HepG2 (cell line): ENCODE data around the gene ETV5. TPM values are rescaled to one million over a fixed set of nuclear protein-coding genes. Genes with fewer than 3 reads are reported as not detected.

Experiments used
- ATRX ChIP-seq: sonication (generic); formaldehyde crosslinking; IDR thresholded peaks from 2 replicates; pipeline ENCODE4 v1.4.0; 2020; ENCODE audit warnings: missing genetic modification reagents, borderline replicate concordance
- JDP2 ChIP-seq: sonication (generic); formaldehyde crosslinking; IDR thresholded peaks from 2 replicates; pipeline ENCODE4 v1.8.1; 2022; ENCODE audit warnings: missing genetic modification reagents, borderline replicate concordance
- JUN ChIP-seq: sonication (generic); formaldehyde crosslinking; IDR thresholded peaks from 2 replicates; pipeline ENCODE4 v1.4.0; 2020; ENCODE audit warnings: mild to moderate bottlenecking, missing genetic modification reagents
- NFE2L2 ChIP-seq: fragments of 150-350 bp; IDR thresholded peaks from 2 replicates; pipeline ENCODE4 v1.6.1; 2014; ENCODE audit warnings: low read length
- ONECUT2 ChIP-seq: sonication (generic); formaldehyde crosslinking; IDR thresholded peaks from 2 replicates; pipeline ENCODE4 v1.4.0; 2020; ENCODE audit warnings: missing genetic modification reagents
- SUZ12 ChIP-seq: fragments of 150-350 bp; IDR thresholded peaks from 2 replicates; pipeline ENCODE4 v1.6.1; 2014; ENCODE audit warnings: low read depth, low read length
- TSC22D2 ChIP-seq: sonication (generic); formaldehyde crosslinking; IDR thresholded peaks from 2 replicates; pipeline ENCODE4 v1.5.1; 2020; ENCODE audit warnings: missing genetic modification reagents, mild to moderate bottlenecking, borderline replicate concordance
- ZBTB7A ChIP-seq: sonication (generic); formaldehyde crosslinking; IDR thresholded peaks from 2 replicates; pipeline ENCODE4 v1.8.0; 2022; ENCODE audit warnings: mild to moderate bottlenecking, missing genetic modification reagents
- ZNF12 ChIP-seq: sonication (generic); formaldehyde crosslinking; IDR thresholded peaks from 2 replicates; pipeline ENCODE4 v1.5.0; 2020; ENCODE audit warnings: missing genetic modification reagents
- ZNF121 ChIP-seq: sonication (generic); formaldehyde crosslinking; IDR thresholded peaks from 2 replicates; pipeline ENCODE4 v1.5.0; 2020; ENCODE audit warnings: mild to moderate bottlenecking, missing genetic modification reagents
- ZNF432 ChIP-seq: sonication (generic); formaldehyde crosslinking; IDR thresholded peaks from 2 replicates; pipeline ENCODE4 v1.5.0; 2020; ENCODE audit warnings: missing genetic modification reagents, mild to moderate bottlenecking, borderline replicate concordance
- ZNF546 ChIP-seq: sonication (generic); formaldehyde crosslinking; conservative IDR thresholded peaks from 2 replicates; pipeline ENCODE4 v1.8.1; 2023; ENCODE audit warnings: mild to moderate bottlenecking, missing genetic modification reagents
- ZNF619 ChIP-seq: sonication (generic); formaldehyde crosslinking; IDR thresholded peaks from 2 replicates; pipeline ENCODE4 v1.4.0; 2020; ENCODE audit warnings: mild to moderate bottlenecking, missing genetic modification reagents
- polyA plus RNA-seq, 8 experiments: library from polyadenylated mRNA; depleted of rRNA in 3 of 8; stranded (reverse) in 7 of 8; unstranded in 1 of 8; fragments of >200 nt; fragmentation: Illumina TruSeq in 4 of 8; extraction: Trizol in 4 of 8; gene quantifications; 2 replicates each; pipeline versions ENCODE4 v1.2.1 to v1.2.3, GENCODE V29; 2011 to 2016; ENCODE audit warnings: low read depth in 4 of 8, missing spikeins in 1 of 8, mixed read lengths in 1 of 8; ENCODE audit not compliant: insufficient read depth in 1 of 8
- total RNA-seq, 5 experiments: library from RNA; depleted of rRNA; stranded (reverse); fragments of >200 nt; fragmentation: Illumina TruSeq; extraction: Trizol; gene quantifications; 2 replicates each; pipeline ENCODE4 v1.2.3, GENCODE V29; 2016; ENCODE audit warnings: low read depth in 1 of 5
- TF ChIP-seq, protein P1 (sequence below): sonication (generic); formaldehyde crosslinking; IDR thresholded peaks from 2 replicates; pipeline ENCODE4 v1.9.0; 2022; ENCODE audit warnings: low read depth, missing genetic modification reagents
- TF ChIP-seq, protein P2 (sequence below): sonication (generic); formaldehyde crosslinking; IDR thresholded peaks from 2 replicates; pipeline ENCODE4 v1.4.0; 2020; ENCODE audit warnings: missing genetic modification reagents
- TF ChIP-seq, protein P3 (sequence below): sonication (generic); formaldehyde crosslinking; IDR thresholded peaks from 2 replicates; pipeline ENCODE4 v1.5.0; 2020; ENCODE audit warnings: mild to moderate bottlenecking, missing genetic modification reagents
- TF ChIP-seq, protein P4 (sequence below): sonication (generic); formaldehyde crosslinking; IDR thresholded peaks from 2 replicates; pipeline ENCODE4 v1.5.1; 2020; ENCODE audit warnings: mild to moderate bottlenecking, missing genetic modification reagents

Gene ETV5
- total and polyA plus RNA-seq, 2 of the 13 experiments (the other 11 are each of a cell fraction or from before 2014, with no cell fraction given), result 52.9 to 57.2 TPM

DNA sequence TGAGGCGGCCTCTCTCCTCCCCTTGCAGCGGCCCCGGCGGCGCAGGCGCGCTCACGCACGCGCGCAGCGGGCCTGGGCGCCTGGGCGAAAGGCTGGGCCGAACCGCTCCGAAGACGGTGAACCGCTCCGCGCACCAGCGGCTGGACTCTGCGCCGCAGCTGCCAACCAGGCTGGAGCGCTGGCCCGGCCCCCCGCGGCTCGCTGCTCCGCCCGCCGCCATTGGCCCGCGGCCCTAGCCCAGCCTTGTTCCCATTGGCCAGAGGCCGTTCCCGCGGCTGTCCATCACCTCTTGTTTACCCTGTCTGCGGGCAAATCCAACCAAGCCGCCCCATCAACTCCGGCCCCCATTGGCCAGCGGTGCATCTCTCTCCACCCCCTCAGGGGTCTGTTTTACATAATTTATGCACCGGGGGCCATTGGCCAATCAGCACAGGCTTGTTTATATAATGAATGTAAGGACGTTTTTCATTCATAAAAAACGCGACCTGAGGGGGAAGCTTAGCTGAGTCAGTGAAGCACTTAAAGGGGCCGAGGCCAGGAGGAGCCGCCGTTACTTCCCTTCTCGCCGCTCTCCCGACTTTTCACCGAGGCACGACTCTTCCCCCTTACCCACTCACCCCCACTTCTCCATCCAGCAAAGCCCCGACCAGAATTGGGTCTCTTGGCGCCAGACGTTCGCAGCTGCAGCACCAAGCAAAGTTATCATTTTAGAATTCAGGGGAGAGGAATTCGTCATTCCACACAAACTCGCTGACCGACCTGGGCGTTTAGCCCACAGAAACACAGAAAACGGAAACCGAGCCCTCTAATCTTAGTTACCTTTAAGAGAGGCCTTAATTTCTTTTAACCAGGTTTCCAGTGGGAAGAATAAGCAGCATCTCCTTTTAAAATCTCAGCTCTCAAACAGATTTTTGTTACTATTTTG is at the start of gene ETV5 (continued):
- TF ChIP-seq, protein P1, sequence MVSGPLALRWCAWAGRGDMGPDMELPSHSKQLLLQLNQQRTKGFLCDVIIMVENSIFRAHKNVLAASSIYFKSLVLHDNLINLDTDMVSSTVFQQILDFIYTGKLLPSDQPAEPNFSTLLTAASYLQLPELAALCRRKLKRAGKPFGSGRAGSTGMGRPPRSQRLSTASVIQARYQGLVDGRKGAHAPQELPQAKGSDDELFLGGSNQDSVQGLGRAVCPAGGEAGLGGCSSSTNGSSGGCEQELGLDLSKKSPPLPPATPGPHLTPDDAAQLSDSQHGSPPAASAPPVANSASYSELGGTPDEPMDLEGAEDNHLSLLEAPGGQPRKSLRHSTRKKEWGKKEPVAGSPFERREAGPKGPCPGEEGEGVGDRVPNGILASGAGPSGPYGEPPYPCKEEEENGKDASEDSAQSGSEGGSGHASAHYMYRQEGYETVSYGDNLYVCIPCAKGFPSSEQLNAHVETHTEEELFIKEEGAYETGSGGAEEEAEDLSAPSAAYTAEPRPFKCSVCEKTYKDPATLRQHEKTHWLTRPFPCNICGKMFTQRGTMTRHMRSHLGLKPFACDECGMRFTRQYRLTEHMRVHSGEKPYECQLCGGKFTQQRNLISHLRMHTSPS (CRISPR knock-in tag), result no peak
- TF ChIP-seq SUZ12 (no peak), ATRX (no peak), ZNF12 (CRISPR knock-in tag) (0 out of 2 replicates have a peak, but pooled peaks have one; percentile 22), ZNF432 (CRISPR knock-in tag) (no peak), ZNF546 (CRISPR knock-in tag) (no peak), ONECUT2 (CRISPR knock-in tag) (no peak), TSC22D2 (CRISPR knock-in tag) (no peak), JUN (CRISPR knock-in tag) (0 out of 2 replicates have a peak, but pooled peaks have one; percentile 21), ZNF121 (CRISPR knock-in tag) (no peak), ZBTB7A (CRISPR knock-in tag) (peak; percentile 42; the same call in 1 of the 2 replicates), NFE2L2 (peak; percentile 33; the same call in 1 of the 2 replicates), JDP2 (CRISPR knock-in tag) (no peak), ZNF619 (no peak)
- TF ChIP-seq, protein P2, sequence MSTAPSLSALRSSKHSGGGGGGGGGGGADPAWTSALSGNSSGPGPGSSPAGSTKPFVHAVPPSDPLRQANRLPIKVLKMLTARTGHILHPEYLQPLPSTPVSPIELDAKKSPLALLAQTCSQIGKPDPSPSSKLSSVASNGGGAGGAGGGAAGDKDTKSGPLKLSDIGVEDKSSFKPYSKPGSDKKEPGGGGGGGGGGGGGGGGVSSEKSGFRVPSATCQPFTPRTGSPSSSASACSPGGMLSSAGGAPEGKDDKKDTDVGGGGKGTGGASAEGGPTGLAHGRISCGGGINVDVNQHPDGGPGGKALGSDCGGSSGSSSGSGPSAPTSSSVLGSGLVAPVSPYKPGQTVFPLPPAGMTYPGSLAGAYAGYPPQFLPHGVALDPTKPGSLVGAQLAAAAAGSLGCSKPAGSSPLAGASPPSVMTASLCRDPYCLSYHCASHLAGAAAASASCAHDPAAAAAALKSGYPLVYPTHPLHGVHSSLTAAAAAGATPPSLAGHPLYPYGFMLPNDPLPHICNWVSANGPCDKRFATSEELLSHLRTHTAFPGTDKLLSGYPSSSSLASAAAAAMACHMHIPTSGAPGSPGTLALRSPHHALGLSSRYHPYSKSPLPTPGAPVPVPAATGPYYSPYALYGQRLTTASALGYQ (CRISPR knock-in tag), result peak; percentile 34; the same call in 1 of the 2 replicates
- TF ChIP-seq, protein P3, sequence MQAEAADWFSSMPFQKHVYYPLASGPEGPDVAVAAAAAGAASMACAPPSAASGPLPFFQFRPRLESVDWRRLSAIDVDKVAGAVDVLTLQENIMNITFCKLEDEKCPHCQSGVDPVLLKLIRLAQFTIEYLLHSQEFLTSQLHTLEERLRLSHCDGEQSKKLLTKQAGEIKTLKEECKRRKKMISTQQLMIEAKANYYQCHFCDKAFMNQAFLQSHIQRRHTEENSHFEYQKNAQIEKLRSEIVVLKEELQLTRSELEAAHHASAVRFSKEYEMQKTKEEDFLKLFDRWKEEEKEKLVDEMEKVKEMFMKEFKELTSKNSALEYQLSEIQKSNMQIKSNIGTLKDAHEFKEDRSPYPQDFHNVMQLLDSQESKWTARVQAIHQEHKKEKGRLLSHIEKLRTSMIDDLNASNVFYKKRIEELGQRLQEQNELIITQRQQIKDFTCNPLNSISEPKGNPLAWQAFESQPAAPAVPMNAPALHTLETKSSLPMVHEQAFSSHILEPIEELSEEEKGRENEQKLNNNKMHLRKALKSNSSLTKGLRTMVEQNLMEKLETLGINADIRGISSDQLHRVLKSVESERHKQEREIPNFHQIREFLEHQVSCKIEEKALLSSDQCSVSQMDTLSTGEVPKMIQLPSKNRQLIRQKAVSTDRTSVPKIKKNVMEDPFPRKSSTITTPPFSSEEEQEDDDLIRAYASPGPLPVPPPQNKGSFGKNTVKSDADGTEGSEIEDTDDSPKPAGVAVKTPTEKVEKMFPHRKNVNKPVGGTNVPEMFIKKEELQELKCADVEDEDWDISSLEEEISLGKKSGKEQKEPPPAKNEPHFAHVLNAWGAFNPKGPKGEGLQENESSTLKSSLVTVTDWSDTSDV (CRISPR knock-in tag), result no peak
- TF ChIP-seq, protein P4, sequence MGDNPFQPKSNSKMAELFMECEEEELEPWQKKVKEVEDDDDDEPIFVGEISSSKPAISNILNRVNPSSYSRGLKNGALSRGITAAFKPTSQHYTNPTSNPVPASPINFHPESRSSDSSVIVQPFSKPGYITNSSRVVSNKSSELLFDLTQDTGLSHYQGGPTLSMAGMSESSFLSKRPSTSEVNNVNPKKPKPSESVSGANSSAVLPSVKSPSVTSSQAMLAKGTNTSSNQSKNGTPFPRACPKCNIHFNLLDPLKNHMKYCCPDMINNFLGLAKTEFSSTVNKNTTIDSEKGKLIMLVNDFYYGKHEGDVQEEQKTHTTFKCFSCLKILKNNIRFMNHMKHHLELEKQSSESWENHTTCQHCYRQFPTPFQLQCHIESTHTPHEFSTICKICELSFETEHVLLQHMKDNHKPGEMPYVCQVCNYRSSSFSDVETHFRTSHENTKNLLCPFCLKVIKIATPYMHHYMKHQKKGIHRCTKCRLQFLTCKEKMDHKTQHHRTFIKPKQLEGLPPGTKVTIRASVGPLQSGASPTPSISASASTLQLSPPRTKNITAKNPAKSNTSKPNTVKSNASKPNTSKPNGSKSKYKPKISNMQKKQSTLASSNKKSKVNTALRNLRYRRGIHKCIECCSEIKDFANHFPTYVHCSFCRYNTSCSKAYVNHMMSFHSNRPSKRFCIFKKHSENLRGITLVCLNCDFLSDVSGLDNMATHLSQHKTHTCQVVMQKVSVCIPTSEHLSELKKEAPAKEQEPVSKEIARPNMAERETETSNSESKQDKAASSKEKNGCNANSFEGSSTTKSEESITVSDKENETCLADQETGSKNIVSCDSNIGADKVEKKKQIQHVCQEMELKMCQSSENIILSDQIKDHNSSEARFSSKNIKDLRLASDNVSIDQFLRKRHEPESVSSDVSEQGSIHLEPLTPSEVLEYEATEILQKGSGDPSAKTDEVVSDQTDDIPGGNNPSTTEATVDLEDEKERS (CRISPR knock-in tag), result no peak
